NCI-H82 treated with DMSO at 0.1 percent for 48 hours (cell line): ENCODE results near the gene C22orf31.
"Not testable (repeated sequence)": the region's sequence is repeated elsewhere in the genome, so short reads cannot be mapped to it uniquely, and the experiment has no call there.

ENCODE experiments used
- DNase-seq: peaks from one replicate; lab custom pipeline; 2025; ENCODE audit not compliant: unreplicated experiment; lab: John Stamatoyannopoulos, UW

C22orf31 gene

GRCh38 chr22:29055192-29055830, 6.3 kb downstream of the C22orf31 start:
- peak; percentile 50 for DNase-seq

- DNase-seq: no peak
Observed at GRCh38 chr22:29054251-29054767, 7.3 kb downstream of the C22orf31 start.

DNA sequence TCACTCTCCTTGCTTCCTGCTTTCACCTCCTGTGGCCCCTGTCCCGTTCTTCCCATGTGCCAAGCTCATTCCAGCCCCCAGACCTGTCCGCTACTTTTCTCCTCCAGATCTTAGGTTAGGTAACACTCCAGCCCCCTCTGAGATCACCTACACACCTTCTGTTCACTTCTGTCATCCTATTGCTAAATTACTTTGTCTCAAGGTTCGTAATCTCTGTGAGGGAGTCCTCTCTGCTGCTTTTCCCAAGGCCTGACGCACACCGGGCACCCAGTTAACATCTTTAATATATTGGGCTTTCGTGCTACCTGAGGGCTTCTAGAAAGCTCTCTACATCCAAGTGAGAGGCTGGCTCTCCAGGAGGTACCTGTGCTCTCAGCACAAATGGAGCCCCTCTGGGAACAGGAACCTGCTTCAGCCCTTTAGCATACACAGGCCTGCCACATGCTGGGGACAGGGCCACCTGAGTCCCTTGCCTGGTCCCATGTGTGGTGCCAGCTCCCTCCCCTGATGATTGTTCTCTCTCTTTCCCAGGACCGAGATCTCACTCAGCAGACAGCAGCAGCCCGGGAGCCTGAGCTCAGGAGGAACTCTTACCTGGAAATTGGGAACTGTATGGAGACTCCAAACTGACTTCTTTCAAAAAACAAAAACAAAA, 8.5 kb downstream of the C22orf31 start:
- no peak for DNase-seq

GRCh38 chr22:29050457-29050856, 11.2 kb downstream of the C22orf31 start:
- no peak for DNase-seq

GRCh38 chr22:29049655-29050263, 11.9 kb downstream of the C22orf31 start:
- DNase-seq: no peak

DNA sequence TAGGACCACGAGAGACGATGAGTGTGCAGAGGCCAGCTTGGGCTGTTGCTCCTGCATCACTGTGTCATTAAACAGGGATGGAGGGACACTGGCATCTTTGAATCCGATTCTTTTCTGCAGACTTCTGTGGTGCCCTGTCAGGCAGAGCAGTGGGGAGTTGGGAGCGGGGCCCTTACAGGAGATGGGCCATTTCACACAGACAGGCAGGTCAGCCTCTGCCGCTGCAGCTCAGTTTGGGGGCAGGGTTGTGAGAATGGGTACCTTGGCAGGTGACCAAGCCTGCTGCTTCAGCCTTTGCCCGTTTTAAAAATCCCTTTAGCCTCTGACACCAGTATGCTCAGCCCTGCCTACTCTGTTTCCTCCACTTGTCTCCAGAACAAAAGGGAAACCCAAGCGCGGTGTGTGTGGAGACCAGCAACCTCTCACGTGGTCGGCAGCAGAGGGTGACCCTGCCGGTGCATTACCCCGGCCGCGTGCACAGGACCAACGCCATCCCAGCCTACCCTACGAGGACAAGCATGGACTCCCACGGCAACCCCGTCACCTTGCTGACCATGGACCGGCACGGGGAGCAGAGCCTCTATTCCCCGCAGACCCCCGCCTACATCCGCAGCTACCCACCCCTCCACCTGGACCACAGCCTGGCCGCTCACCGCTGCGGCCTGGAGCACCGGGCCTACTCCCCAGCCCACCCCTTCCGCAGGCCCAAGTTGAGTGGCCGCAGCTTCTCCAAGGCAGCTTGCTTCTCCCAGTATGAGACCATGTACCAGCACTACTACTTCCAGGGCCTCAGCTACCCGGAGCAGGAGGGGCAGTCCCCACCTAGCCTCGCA, 12.6 kb downstream of the C22orf31 start:
- no peak for DNase-seq

DNA sequence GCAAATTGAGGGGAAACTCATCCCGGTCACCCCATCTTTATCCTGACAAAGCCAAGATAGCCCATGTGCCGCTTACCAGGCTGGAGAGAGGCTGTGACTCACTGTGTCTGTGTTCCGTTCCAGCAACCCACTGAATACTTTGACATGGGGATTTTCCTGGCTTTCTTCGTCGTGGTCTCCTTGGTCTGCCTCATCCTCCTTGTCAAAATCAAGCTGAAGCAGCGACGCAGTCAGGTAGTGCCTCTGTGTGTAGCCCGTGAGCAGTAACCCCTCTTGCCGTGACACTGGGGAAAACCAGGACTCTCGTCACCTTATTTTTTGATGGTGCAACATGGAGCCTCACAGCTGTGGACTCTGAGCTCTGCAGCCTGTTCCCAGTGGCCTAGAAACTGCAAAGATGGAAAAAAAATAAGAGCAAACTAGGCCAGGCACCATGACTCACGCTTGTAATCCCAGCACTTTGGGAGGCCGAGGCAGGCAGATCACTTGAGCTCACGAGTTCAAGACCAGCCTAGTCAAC, 16.9 kb downstream of the C22orf31 start:
- no peak for DNase-seq

DNA sequence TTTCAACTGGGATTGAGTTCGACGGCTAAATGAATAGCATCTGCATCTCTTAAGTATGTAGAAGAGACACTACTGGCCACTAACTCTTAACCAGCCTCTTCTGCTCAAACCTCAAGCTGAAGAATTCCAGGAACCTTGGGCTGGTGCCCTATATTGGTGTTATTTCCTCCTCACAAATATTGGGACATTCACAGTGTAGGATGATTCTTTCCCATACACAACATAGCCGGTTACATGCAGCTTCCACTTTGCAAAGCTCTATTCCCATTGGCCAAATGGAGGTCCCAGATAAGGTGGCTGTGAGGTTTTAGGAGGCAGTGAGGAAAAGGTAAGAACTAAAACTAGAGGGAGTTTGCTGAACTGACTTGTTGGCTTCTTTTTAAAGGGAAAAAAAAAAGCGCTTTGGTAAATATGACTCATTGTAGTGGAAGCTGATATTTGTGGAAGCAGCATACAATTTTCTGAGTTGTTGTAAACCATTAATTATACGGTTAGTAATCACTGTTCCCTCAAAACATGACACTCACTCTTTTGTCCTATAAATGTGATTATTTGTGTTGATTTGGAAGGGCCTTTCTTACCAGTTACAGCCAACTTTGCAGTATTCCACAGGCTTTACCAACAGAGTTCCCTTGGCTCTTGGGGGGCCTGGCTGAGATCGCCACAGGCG, 17.6 kb downstream of the C22orf31 start:
- no peak for DNase-seq

GRCh38 chr22:29041408-29041807, 20.2 kb downstream of the C22orf31 start:
- no peak for DNase-seq

DNA sequence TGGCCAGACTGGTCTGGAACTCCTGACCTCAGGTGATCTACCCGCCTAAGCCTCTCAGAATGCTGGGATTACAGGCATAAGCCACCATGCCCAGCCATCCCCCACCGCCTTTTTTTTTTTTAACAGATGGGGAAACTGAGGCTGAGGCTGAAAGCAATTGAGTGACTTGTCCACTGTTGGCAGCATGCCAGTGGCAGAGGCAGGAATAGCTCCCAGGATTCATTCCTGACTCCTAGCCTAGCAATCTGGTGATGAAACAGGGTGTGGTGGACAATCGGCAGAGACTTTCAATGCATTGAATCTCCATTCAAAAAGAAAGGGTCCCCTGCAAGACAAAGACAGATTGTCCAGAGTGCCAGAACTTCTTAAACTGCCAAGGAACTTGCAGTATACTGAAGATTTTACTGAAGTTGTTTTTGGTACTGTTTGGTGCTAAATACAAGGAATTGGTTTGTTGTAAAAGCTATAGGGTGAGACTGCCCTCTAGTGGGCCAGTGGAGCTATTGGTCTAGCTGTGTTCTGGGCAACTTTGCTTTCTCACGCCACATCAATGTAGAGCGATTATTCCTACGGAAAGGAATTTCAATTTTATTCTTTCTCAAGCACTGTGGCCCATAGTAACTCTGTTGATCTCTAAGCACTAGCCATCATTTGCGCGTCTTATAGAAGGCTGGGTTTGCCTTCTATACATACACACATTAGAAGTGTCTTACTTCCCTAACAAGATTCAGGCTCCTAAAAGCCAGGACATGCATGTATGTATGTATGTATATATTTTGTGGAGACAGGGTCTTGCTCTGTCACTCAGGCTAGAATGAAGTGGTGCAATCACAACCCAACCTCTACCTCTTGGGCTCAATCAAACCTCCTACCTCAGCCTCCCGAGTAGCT, 21.0 kb downstream of the C22orf31 start:
- peak; percentile 32 for DNase-seq

DNA sequence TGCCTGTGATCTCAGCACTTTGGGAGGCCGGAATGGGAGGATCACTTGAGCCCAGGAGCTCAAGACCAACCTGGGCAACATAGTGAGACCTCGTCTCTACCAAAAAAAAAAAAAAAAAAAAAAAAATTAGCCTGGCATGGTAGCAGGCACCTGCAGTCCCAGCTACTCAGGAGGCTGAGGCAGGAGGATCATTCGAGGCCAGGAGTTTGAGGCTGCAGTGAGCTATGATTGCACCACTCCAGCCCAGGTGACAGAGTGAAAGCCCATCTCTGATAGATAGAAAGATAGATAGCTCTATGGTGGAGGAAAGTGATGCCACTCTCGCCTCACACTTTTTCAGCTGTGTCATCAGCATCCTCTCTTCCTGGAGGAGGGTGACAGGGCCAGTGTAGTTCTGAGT, 21.9 kb downstream of the C22orf31 start:
- not testable (repeated sequence) for DNase-seq

- no peak for DNase-seq
Observed at GRCh38 chr22:29039148-29039547, 22.5 kb downstream of the C22orf31 start.

GRCh38 chr22:29037340-29037932, 24.2 kb downstream of the C22orf31 start:
- DNase-seq: no peak

DNA sequence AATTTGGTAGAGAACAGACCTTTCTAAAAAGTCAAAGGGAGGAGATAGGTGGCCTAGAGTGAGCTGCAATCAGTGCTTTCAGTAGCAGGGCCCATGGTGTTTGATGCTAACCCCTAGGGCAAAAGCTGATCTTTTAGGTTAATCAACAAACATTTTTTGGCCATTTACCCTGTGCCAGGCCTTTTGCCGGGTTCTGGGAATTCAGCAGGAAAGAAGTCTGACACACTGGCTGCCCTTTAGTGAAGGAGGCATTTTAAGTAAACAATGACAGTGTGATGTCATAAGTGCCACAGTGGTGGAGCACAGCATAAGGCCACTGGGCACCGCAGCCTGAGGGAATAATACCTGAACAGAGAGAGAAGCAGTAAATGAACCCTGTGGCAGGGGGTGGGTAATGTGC, 29.0 kb downstream of the C22orf31 start:
- no peak for DNase-seq

- DNase-seq: no peak
Observed at GRCh38 chr22:29032014-29032475, 29.6 kb downstream of the C22orf31 start.

DNA sequence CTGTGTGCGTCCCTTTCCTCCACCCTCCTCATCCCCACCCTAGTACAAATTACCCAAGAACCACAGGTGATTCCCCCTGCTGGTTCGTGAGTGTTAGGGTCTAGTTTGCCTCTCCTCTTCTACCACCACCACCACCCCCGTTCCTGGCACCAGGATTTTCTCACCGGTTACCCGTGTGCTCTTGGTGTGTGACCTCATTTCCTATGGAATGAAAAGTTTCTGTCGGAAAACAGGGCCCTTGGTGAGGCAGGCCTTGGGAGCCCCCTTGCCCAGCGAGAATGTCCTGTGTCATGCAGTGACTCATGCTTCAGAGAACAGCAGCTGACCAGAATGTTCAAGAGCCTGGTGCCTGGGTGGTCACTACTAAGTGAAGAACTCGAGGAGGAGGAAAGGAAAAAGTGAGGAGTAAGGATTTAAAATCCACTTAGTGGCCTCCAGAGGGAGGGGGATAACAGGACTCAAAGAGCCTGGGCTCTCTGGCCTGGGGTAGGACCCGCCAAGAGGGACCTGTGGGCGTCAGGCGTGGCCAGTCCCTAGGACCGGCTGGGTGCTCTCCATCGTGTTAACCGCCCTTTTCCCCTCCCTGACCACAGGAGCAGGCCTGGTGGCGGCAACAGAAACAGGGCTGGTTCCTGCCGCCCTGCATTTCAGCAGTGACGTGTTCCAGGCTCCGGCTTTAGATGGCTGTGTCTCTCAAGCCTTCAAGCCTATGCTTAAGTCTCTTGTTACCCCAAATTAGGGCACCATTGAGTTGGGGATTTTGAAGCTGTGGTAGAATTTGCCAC, 30.2 kb downstream of the C22orf31 start:
- no peak for DNase-seq

- no peak for DNase-seq
Observed at GRCh38 chr22:29030618-29031226, 30.9 kb downstream of the C22orf31 start.
